H1 (cell line): ENCODE measurements around the gene IL12RB2. TPM values are rescaled to one million over a fixed set of nuclear protein-coding genes. Genes with fewer than 3 reads are reported as not detected.

Experiments
- CTCF ChIA-PET: fragments of 300-600 bp; sonication (Branson Sonifier 250); formaldehyde crosslinking; loops from one replicate; lab custom pipeline; 2021; ENCODE audit not compliant: partially characterized antibody; lab: Charles Lee
- POLR2A ChIA-PET: fragments of 300-600 bp; sonication (Branson Sonifier 250); formaldehyde crosslinking; loops from one replicate; lab custom pipeline; 2021; ENCODE audit warnings: inconsistent platforms; ENCODE audit not compliant: partially characterized antibody; lab: Charles Lee
- DNase-seq, 2 experiments: peaks; one replicate each; pipeline versions ENCODE4 v3.0.0 to v3.0.0-alpha.2; 2010 to 2022; ENCODE audit warnings: low spot score in 2 of 2, low read depth in 1 of 2, mixed read lengths in 1 of 2
- FAIRE-seq: peaks from 2 replicates; lab custom pipeline; 2011; peaks lifted over from hg19 to GRCh38; lab: Jason Lieb, UNC
- H2AFZ ChIP-seq: 2 replicates; pipeline ENCODE4 v1.8.1; 2012; ENCODE audit warnings: low read length, inconsistent platforms
- H2AK5ac ChIP-seq: 2 replicates; pipeline ENCODE4 v1.6.1; 2013; ENCODE audit warnings: low read depth, low read length
- H2BK120ac ChIP-seq: replicated peaks from 2 replicates; pipeline ENCODE3; 2013; ENCODE audit warnings: low read depth, low read length, inconsistent platforms
- H2BK12ac ChIP-seq: 2 replicates; pipeline ENCODE4 v1.6.1; 2013; ENCODE audit warnings: low read depth, low read length
- H2BK15ac ChIP-seq: 2 replicates; pipeline ENCODE4 v1.6.1; 2013; ENCODE audit warnings: low read length
- H2BK20ac ChIP-seq: 2 replicates; pipeline ENCODE4 v1.6.1; 2013; ENCODE audit warnings: low read length
- H2BK5ac ChIP-seq: 2 replicates; pipeline ENCODE4 v1.6.1; 2013; ENCODE audit warnings: low read depth, low read length
- H3K14ac ChIP-seq: 2 replicates; pipeline ENCODE4 v1.6.1; 2013; ENCODE audit warnings: inconsistent platforms; ENCODE audit not compliant: insufficient read length
- H3K18ac ChIP-seq: 2 replicates; pipeline ENCODE4 v1.6.1; 2013; ENCODE audit warnings: low read length; ENCODE audit errors: extremely low read depth
- H3K23ac ChIP-seq: 2 replicates; pipeline ENCODE4 v1.6.1; 2013; ENCODE audit warnings: inconsistent platforms; ENCODE audit not compliant: insufficient read length
- H3K23me2 ChIP-seq: 2 replicates; pipeline ENCODE4 v1.6.1; 2013; ENCODE audit warnings: low read depth, low read length
- H3K27ac ChIP-seq: 2 replicates; pipeline ENCODE4 v1.6.1; 2011; ENCODE audit warnings: low read depth, low read length, inconsistent platforms
- H3K27me3 ChIP-seq, 4 experiments: replicated peaks in 1 of 4; 1 replicate in 1 of 4; 2 replicates in 3 of 4; pipeline versions ENCODE4 v1.6.1 to v1.8.1; 2011 to 2013; ENCODE audit warnings: low read length in 3 of 4, mild to moderate bottlenecking in 3 of 4, inconsistent platforms in 2 of 4, mixed read lengths in 2 of 4, moderate library complexity in 1 of 4; ENCODE audit not compliant: control insufficient read depth in 3 of 4, insufficient read depth in 3 of 4; ENCODE audit errors: extremely low read depth in 1 of 4
- H3K36me3 ChIP-seq, 4 experiments: 2 replicates each; pipeline versions ENCODE4 v1.6.1 to v1.8.1; 2011 to 2013; ENCODE audit warnings: mild to moderate bottlenecking in 4 of 4, low read length in 3 of 4, moderate library complexity in 2 of 4, control low read depth in 1 of 4, inconsistent platforms in 1 of 4; ENCODE audit not compliant: insufficient read depth in 4 of 4, control insufficient read depth in 2 of 4
- H3K4ac ChIP-seq: replicated peaks from 2 replicates; pipeline ENCODE3; 2013; ENCODE audit warnings: low read length, low read depth, mixed read lengths, inconsistent platforms; ENCODE audit not compliant: insufficient read length
- H3K4me1 ChIP-seq, 4 experiments: replicated peaks in 1 of 4; 1 replicate in 1 of 4; 2 replicates in 3 of 4; pipeline versions ENCODE4 v1.6.1 to v1.8.1; 2011 to 2013; ENCODE audit warnings: low read length in 3 of 4, inconsistent platforms in 2 of 4, mixed read lengths in 1 of 4; ENCODE audit not compliant: insufficient read depth in 4 of 4, control insufficient read depth in 3 of 4
- H3K4me2 ChIP-seq, 2 experiments: 2 replicates each; pipeline versions ENCODE4 v1.6.1 to v1.8.1; 2011 to 2013; ENCODE audit warnings: low read depth in 2 of 2, low read length in 2 of 2, control low read depth in 1 of 2, inconsistent platforms in 1 of 2, mild to moderate bottlenecking in 1 of 2; ENCODE audit not compliant: insufficient read depth in 1 of 2
- H3K4me3 ChIP-seq, 4 experiments: fragments of 200-600, 300-600 bp in 1 of 4; sonication (generic), shearing (Covaris generic), sonication (Bioruptor Twin) in 1 of 4; 2 replicates each; pipeline versions ENCODE4 v1.5.1 to v1.8.1; 2011 to 2016; ENCODE audit warnings: low read length in 4 of 4, low read depth in 3 of 4, control low read depth in 2 of 4, inconsistent platforms in 2 of 4, mild to moderate bottlenecking in 2 of 4, mixed read lengths in 1 of 4, moderate library complexity in 1 of 4; ENCODE audit not compliant: insufficient read depth in 2 of 4; ENCODE audit errors: extremely low read depth in 1 of 4
- H3K56ac ChIP-seq: replicated peaks from 2 replicates; pipeline ENCODE3; 2013; ENCODE audit warnings: low read depth, mild to moderate bottlenecking, mixed read lengths, low read length, inconsistent platforms; ENCODE audit not compliant: insufficient read length
- H3K79me1 ChIP-seq: 2 replicates; pipeline ENCODE4 v1.6.1; 2013; ENCODE audit warnings: low read depth, low read length, control low read depth
- H3K79me2 ChIP-seq, 2 experiments: 2 replicates each; pipeline versions ENCODE4 v1.6.1 to v1.8.1; 2012 to 2013; ENCODE audit warnings: low read length in 2 of 2, mild to moderate bottlenecking in 2 of 2, inconsistent platforms in 1 of 2; ENCODE audit not compliant: insufficient read depth in 2 of 2, control insufficient read depth in 1 of 2
- H3K9ac ChIP-seq, 4 experiments: replicated peaks in 1 of 4; 1 replicate in 1 of 4; 2 replicates in 3 of 4; pipeline versions ENCODE4 v1.6.1 to v1.8.1; 2011 to 2013; ENCODE audit warnings: low read depth in 3 of 4, low read length in 3 of 4, control low read depth in 2 of 4, mild to moderate bottlenecking in 2 of 4, moderate library complexity in 2 of 4, inconsistent platforms in 1 of 4; ENCODE audit errors: extremely low read depth in 1 of 4
- H3K9me3 ChIP-seq, 2 experiments: 2 replicates each; pipeline versions ENCODE4 v1.6.1 to v1.8.1; 2012 to 2013; ENCODE audit warnings: mild to moderate bottlenecking in 2 of 2, moderate library complexity in 2 of 2, control low read depth in 1 of 2, inconsistent platforms in 1 of 2, low read depth in 1 of 2, low read length in 1 of 2, mixed read lengths in 1 of 2; ENCODE audit not compliant: insufficient read depth in 2 of 2
- H4K20me1 ChIP-seq, 2 experiments: replicated peaks in 1 of 2; 2 replicates each; pipeline versions ENCODE3 to v1.8.1; 2011 to 2013; ENCODE audit warnings: inconsistent platforms in 2 of 2, low read length in 2 of 2, mild to moderate bottlenecking in 1 of 2; ENCODE audit not compliant: insufficient read depth in 2 of 2, control insufficient read depth in 1 of 2
- H4K5ac ChIP-seq: 2 replicates; pipeline ENCODE4 v1.6.1; 2013; ENCODE audit warnings: low read length, low read depth, mixed read lengths, inconsistent platforms; ENCODE audit not compliant: insufficient read length
- H4K8ac ChIP-seq: 2 replicates; pipeline ENCODE4 v1.8.0; 2013; ENCODE audit warnings: mild to moderate bottlenecking, moderate library complexity, low read length, inconsistent platforms; ENCODE audit not compliant: insufficient read depth; ENCODE audit errors: extremely low read depth
- H4K91ac ChIP-seq: replicated peaks from 2 replicates; pipeline ENCODE3; 2013; ENCODE audit warnings: low read length, mixed read lengths, inconsistent platforms; ENCODE audit not compliant: insufficient read length
- CREB1 ChIP-seq: IDR thresholded peaks from 2 replicates; pipeline ENCODE4 v1.6.1; 2012; ENCODE audit warnings: inconsistent platforms
- EGR1 ChIP-seq: IDR thresholded peaks from 2 replicates; pipeline ENCODE4 v1.6.1; 2011; ENCODE audit warnings: low read depth, low read length, borderline replicate concordance
- GABPA ChIP-seq: IDR thresholded peaks from 2 replicates; pipeline ENCODE4 v1.6.1; 2011; ENCODE audit warnings: mild to moderate bottlenecking, low read length, moderate library complexity, borderline replicate concordance; ENCODE audit not compliant: insufficient read depth
- POLR2A ChIP-seq, 2 experiments: IDR thresholded peaks; 1 replicate in 1 of 2; 2 replicates in 1 of 2; pipeline ENCODE4 v1.6.1; 2011; ENCODE audit warnings: low read depth in 2 of 2, low read length in 2 of 2, mild to moderate bottlenecking in 2 of 2; ENCODE audit errors: control extremely low read depth in 1 of 2
- POLR2AphosphoS5 ChIP-seq: IDR thresholded peaks from 2 replicates; pipeline ENCODE4 v1.6.1; 2011; ENCODE audit warnings: low read depth, low read length
- RFX5 ChIP-seq: IDR thresholded peaks from 2 replicates; pipeline ENCODE4 v1.6.1; 2011; ENCODE audit warnings: low read depth, low read length, improper control_type of control experiment, borderline replicate concordance
- RXRA ChIP-seq: IDR thresholded peaks from 2 replicates; pipeline ENCODE4 v1.6.1; 2011; ENCODE audit warnings: low read depth, mild to moderate bottlenecking, low read length, moderate library complexity; ENCODE audit not compliant: insufficient read depth
- SAP30 ChIP-seq: fragments of 300-600 bp; sonication (generic); IDR thresholded peaks from 2 replicates; pipeline ENCODE4 v1.7.1; 2012; ENCODE audit warnings: low read length, moderate library complexity, mild to moderate bottlenecking, inconsistent platforms; ENCODE audit not compliant: insufficient read depth, insufficient replicate concordance
- polyA plus RNA-seq, 7 experiments: library from polyadenylated mRNA; depleted of rRNA in 3 of 7; stranded (reverse) in 5 of 7; unstranded in 2 of 7; fragments of >200 nt in 5 of 7; fragments of 200-250 nt in 2 of 7; gene quantifications; 1 replicate in 5 of 7; 2 replicates in 1 of 7; 4 replicates in 1 of 7; pipeline versions ENCODE4 v1.2.1 to v1.2.3, GENCODE V29; 2011 to 2013; ENCODE audit warnings: missing spikeins in 2 of 7, mixed read lengths in 2 of 7
- total RNA-seq: library from RNA; stranded (reverse); fragmentation: NEBNext Ultra II Directional; extraction: Animal tissue kit (Norgen Biotek cat#: 25700); gene quantifications from 2 replicates; pipeline ENCODE4 v1.2.1, GENCODE V29; 2021
- TF ChIP-seq, protein P1 (sequence below): IDR thresholded peaks from 2 replicates; pipeline ENCODE4 v1.6.1; 2012; ENCODE audit warnings: low read length, inconsistent platforms
- TF ChIP-seq, protein P2 (sequence below): IDR thresholded peaks from 2 replicates; pipeline ENCODE4 v1.6.1; 2011; ENCODE audit warnings: low read length, improper control_type of control experiment

IL12RB2 gene
- total and polyA plus RNA-seq, 2 of the 8 experiments (the other 6 are each of a cell fraction or from before 2014, with no cell fraction given) = 1.4 TPM

DNA sequence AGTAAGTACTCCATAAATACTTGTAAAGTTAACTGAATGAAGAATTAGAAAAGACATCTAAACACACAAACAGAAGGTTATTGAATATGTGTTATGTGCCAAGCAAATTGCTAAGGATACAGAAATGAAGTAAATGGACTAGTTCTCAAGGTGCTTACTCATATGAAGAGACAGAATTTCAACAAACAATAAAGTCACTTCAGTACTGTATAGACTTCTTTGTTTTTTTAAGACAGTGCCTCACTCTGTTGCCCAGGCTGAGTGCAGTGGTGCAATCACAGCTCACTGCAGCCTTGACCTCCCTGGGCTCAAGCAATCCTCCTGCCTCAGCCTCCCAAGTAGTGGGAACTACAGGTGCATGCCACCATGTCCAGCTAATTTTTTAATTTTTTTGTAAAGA lies 65.2 kb downstream of the IL12RB2 start:
- POLR2A ChIA-PET = interaction anchor here (1.2 to 2.4 kb wide), 2 partner anchors 16 to 36 kb away, joined by 3 to 9 read pairs; no protein-coding TSS in a partner anchor
- CTCF ChIA-PET = interaction anchor here (0.9 to 1.4 kb wide), 3 partner anchors 16 to 159 kb away, joined by 4 to 5 read pairs (median 5); no protein-coding TSS in a partner anchor
- Histone ChIP-seq H3K9ac (no peak overlapping the region), H3K79me1 (no peaks in the 10 kb centered on the region), H2BK15ac (no peak overlapping the region), H2AK5ac (no peak overlapping the region), H3K36me3 (no peaks in the 10 kb centered on the region), H3K23me2 (no peaks in the 10 kb centered on the region), H4K8ac (no peak overlapping the region), H3K9me3 (no peaks in the 10 kb centered on the region), H3K18ac (no peak overlapping the region), H2AFZ (no peak overlapping the region), H3K4me1 (peaks cover 0 to 7% (median 5%) of the 10 kb centered on the region in 4 experiments; a peak in 4 of 7 replicates), H2BK5ac (no peak overlapping the region), H3K4me2 (no peak overlapping the region), H3K27ac (no peak overlapping the region), H4K91ac (no peak overlapping the region), H3K4ac (no peak overlapping the region), H3K56ac (no peak overlapping the region), H2BK20ac (no peak overlapping the region), H4K5ac (no peak overlapping the region), H3K27me3 (no peaks in the 10 kb centered on the region), H3K14ac (no peak overlapping the region), H3K23ac (no peak overlapping the region), H3K79me2 (no peaks in the 10 kb centered on the region), H3K4me3 (no peak overlapping the region), H2BK120ac (no peak overlapping the region), H4K20me1 (no peaks in the 10 kb centered on the region), H2BK12ac (no peak overlapping the region)
- TF ChIP-seq CREB1 (no peak), EGR1 (no peak), POLR2AphosphoS5 (no peak), RXRA (no peak), RFX5 (no peak), SAP30 (no peak), POLR2A (IDR thresholded peaks at IDR 0.05; ENCODE audit: control extremely low read depth in 1 of 2, low read depth in 2 of 2, low read length in 2 of 2) (no peak), GABPA (no peak)
- TF ChIP-seq, protein P1, sequence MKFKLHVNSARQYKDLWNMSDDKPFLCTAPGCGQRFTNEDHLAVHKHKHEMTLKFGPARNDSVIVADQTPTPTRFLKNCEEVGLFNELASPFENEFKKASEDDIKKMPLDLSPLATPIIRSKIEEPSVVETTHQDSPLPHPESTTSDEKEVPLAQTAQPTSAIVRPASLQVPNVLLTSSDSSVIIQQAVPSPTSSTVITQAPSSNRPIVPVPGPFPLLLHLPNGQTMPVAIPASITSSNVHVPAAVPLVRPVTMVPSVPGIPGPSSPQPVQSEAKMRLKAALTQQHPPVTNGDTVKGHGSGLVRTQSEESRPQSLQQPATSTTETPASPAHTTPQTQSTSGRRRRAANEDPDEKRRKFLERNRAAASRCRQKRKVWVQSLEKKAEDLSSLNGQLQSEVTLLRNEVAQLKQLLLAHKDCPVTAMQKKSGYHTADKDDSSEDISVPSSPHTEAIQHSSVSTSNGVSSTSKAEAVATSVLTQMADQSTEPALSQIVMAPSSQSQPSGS = no peak
- TF ChIP-seq, protein P2, sequence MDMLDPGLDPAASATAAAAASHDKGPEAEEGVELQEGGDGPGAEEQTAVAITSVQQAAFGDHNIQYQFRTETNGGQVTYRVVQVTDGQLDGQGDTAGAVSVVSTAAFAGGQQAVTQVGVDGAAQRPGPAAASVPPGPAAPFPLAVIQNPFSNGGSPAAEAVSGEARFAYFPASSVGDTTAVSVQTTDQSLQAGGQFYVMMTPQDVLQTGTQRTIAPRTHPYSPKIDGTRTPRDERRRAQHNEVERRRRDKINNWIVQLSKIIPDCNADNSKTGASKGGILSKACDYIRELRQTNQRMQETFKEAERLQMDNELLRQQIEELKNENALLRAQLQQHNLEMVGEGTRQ = no peak
- FAIRE-seq (no peak), DNase-seq (no peak)
